NB4 (cell line): ENCODE results near the gene OAS3.

Experiments used
- MYC ChIP-seq: IDR thresholded peaks from 2 replicates; pipeline ENCODE4 v1.6.1; 2011; ENCODE audit warnings: low read depth, low read length
- POLR2A ChIP-seq: IDR thresholded peaks from 2 replicates; pipeline ENCODE4 v1.6.1; 2011; ENCODE audit warnings: mild to moderate bottlenecking; ENCODE audit not compliant: insufficient read length; ENCODE audit errors: extremely low read depth
- TF ChIP-seq, protein P1 (sequence below): IDR thresholded peaks from one replicate; pipeline ENCODE4 v1.5.1; 2012; ENCODE audit warnings: low read depth, low read length
- TF ChIP-seq, protein P2 (sequence below): IDR thresholded peaks from 2 replicates; pipeline ENCODE4 v1.6.1; 2011; ENCODE audit warnings: low read depth, low read length

DNA sequence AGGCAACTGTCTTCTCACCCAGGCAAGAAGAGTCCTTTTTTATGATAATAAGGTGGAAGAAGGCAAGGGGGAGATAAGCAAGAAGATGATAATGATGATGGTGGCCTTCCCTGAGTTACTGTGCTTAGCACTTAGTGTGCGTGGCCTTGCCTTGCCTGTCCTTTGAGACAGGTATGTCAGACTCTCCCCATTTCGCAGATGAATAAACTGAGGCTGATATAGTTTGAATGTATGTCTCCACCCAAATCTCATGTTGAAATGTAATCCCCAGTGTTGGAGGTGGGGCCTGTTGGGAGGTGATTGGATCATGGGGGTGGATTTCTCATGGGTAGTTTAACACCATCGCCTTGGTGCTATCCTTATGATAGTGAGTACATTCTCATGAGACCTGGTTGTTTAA is 8.6 kb upstream of the OAS3 start:
- TF ChIP-seq, protein P1, sequence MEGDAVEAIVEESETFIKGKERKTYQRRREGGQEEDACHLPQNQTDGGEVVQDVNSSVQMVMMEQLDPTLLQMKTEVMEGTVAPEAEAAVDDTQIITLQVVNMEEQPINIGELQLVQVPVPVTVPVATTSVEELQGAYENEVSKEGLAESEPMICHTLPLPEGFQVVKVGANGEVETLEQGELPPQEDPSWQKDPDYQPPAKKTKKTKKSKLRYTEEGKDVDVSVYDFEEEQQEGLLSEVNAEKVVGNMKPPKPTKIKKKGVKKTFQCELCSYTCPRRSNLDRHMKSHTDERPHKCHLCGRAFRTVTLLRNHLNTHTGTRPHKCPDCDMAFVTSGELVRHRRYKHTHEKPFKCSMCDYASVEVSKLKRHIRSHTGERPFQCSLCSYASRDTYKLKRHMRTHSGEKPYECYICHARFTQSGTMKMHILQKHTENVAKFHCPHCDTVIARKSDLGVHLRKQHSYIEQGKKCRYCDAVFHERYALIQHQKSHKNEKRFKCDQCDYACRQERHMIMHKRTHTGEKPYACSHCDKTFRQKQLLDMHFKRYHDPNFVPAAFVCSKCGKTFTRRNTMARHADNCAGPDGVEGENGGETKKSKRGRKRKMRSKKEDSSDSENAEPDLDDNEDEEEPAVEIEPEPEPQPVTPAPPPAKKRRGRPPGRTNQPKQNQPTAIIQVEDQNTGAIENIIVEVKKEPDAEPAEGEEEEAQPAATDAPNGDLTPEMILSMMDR: no peak
- TF ChIP-seq POLR2A: no peak
- TF ChIP-seq, protein P2, sequence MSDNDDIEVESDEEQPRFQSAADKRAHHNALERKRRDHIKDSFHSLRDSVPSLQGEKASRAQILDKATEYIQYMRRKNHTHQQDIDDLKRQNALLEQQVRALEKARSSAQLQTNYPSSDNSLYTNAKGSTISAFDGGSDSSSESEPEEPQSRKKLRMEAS: no peak
- TF ChIP-seq MYC: no peak
